Measurements from ENCODE around the gene LSM4. TPM values are rescaled to one million over a fixed set of nuclear protein-coding genes. Genes with fewer than 3 reads are reported as not detected.

The LSM4 gene
- total and polyA plus RNA-seq, 2 experiments from 2014 or later, result 200 to 203 TPM

GRCh38 chr19:18308051-18308947 lies 14.6 kb downstream of the LSM4 start:
- DNase-seq, result no peak
- no peak overlapping the region for H3K4me2 ChIP-seq (ENCODE audit: unreplicated experiment)
- no peaks in the 10 kb centered on the region for H3K9me3 ChIP-seq (ENCODE audit: low read depth)
- H4K20me1 ChIP-seq (ENCODE audit: insufficient read depth), result no peaks in the 10 kb centered on the region
- H3K4me1 ChIP-seq (ENCODE audit: insufficient read depth), result peaks cover 12% of the 10 kb centered on the region
- peaks cover 4% of the 10 kb centered on the region; the same call in 1 of the 2 replicates for H3K79me2 ChIP-seq (ENCODE audit: insufficient read depth)
- H3K27ac ChIP-seq, result no peak overlapping the region
- no peaks in the 10 kb centered on the region for H3K36me3 ChIP-seq (ENCODE audit: low read depth)
- no peak overlapping the region for H2AFZ ChIP-seq
- TF ChIP-seq EZH2 (IDR thresholded peaks at IDR 0.05; ENCODE audit: insufficient read depth, poor library complexity, severe bottlenecking), result no peak
- TF ChIP-seq EZH2phosphoT487 (IDR thresholded peaks at IDR 0.05; ENCODE audit: insufficient read depth, low read depth), result no peak
- H3F3A ChIP-seq (ENCODE audit: insufficient read depth), result peaks cover 26% of the 10 kb centered on the region
- no peaks in the 10 kb centered on the region for H3K27me3 ChIP-seq (replicated peaks; ENCODE audit: insufficient read depth)
- in situ Hi-C loops (cut with MboI), result no loop called here
- 91 to 93% methylated on average over 19 of the region's 20 CpGs for WGBS, 2 experiments (ENCODE audit: low coverage in 1 of 2, low lambda C conversion rate in 2 of 2, missing lambda C conversion rate in 2 of 2)
- H3K9me2 ChIP-seq (ENCODE audit: insufficient read depth), result no peaks in the 10 kb centered on the region
- no peak overlapping the region for H3K9ac ChIP-seq
- H3K4me3 ChIP-seq, result no peak overlapping the region

DNA sequence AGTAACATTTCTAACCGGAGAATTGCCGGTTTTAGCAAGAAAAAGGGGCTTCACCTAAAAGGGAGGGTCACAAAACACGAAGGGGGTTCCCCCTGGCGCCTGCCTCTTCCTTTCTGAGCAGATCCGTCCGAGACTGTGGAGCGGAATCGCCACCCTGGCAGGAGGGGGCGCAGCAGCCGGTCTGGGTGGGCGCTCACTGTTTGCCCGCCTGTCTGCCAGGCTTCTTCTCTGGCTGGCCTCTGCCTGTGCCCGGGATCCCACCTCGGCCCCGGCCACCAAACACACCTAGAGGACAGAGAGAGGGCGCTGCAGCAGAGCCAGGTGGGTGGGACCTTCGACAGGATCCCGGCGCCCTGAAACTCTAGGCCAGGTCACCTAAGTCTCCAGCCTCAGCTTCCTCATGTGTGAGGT lies 15.6 kb downstream of the LSM4 start:
- no peaks in the 10 kb centered on the region for H3K79me2 ChIP-seq (ENCODE audit: insufficient read depth)
- H3K36me3 ChIP-seq (ENCODE audit: low read depth), result no peaks in the 10 kb centered on the region
- H3K4me1 ChIP-seq (ENCODE audit: insufficient read depth), result peaks cover 15% of the 10 kb centered on the region
- H3K9ac ChIP-seq, result no peak overlapping the region
- in situ Hi-C loops (cut with MboI), result no loop called here
- H3K9me3 ChIP-seq (ENCODE audit: low read depth), result no peaks in the 10 kb centered on the region
- H3K27me3 ChIP-seq (replicated peaks; ENCODE audit: insufficient read depth), result no peaks in the 10 kb centered on the region
- TF ChIP-seq EZH2 (IDR thresholded peaks at IDR 0.05; ENCODE audit: insufficient read depth, poor library complexity, severe bottlenecking) (no peak), EZH2phosphoT487 (IDR thresholded peaks at IDR 0.05; ENCODE audit: insufficient read depth, low read depth) (no peak)
- peaks cover 28% of the 10 kb centered on the region for H3F3A ChIP-seq (ENCODE audit: insufficient read depth)
- no peak overlapping the region for H2AFZ ChIP-seq
- H4K20me1 ChIP-seq (ENCODE audit: insufficient read depth), result no peaks in the 10 kb centered on the region
- H3K4me2 ChIP-seq (ENCODE audit: unreplicated experiment), result no peak overlapping the region
- DNase-seq, result no peak
- 66 to 69% methylated on average over 19 of the region's 19 CpGs for WGBS, 2 experiments (ENCODE audit: low coverage in 1 of 2, low lambda C conversion rate in 2 of 2, missing lambda C conversion rate in 2 of 2)
- H3K4me3 ChIP-seq, result no peak overlapping the region
- H3K27ac ChIP-seq, result no peak overlapping the region
- no peaks in the 10 kb centered on the region for H3K9me2 ChIP-seq (ENCODE audit: insufficient read depth)

- no peaks in the 10 kb centered on the region for H3K79me2 ChIP-seq (ENCODE audit: insufficient read depth)
- H3K9me2 ChIP-seq (ENCODE audit: insufficient read depth), result no peaks in the 10 kb centered on the region
- no peak for DNase-seq
- 55 to 58% methylated on average over 14 of the region's 14 CpGs for WGBS, 2 experiments (ENCODE audit: low coverage in 1 of 2, low lambda C conversion rate in 2 of 2, missing lambda C conversion rate in 2 of 2)
- H3K9ac ChIP-seq, result no peak overlapping the region
- TF ChIP-seq EZH2 (IDR thresholded peaks at IDR 0.05; ENCODE audit: insufficient read depth, poor library complexity, severe bottlenecking) (no peak), EZH2phosphoT487 (IDR thresholded peaks at IDR 0.05; ENCODE audit: insufficient read depth, low read depth) (no peak)
- H3K27me3 ChIP-seq (replicated peaks; ENCODE audit: insufficient read depth), result no peaks in the 10 kb centered on the region
- in situ Hi-C loops (cut with MboI), result no loop called here
- no peaks in the 10 kb centered on the region for H3K9me3 ChIP-seq (ENCODE audit: low read depth)
- H3K27ac ChIP-seq, result no peak overlapping the region
- no peak overlapping the region for H3K4me3 ChIP-seq
- H3F3A ChIP-seq (ENCODE audit: insufficient read depth), result peaks cover 28% of the 10 kb centered on the region
- no peak overlapping the region for H2AFZ ChIP-seq
- H4K20me1 ChIP-seq (ENCODE audit: insufficient read depth), result no peaks in the 10 kb centered on the region
- peaks cover 15% of the 10 kb centered on the region for H3K4me1 ChIP-seq (ENCODE audit: insufficient read depth)
- no peaks in the 10 kb centered on the region for H3K36me3 ChIP-seq (ENCODE audit: low read depth)
- no peak overlapping the region for H3K4me2 ChIP-seq (ENCODE audit: unreplicated experiment)
Observed at GRCh38 chr19:18306888-18307260, 16.0 kb downstream of the LSM4 start.

DNA sequence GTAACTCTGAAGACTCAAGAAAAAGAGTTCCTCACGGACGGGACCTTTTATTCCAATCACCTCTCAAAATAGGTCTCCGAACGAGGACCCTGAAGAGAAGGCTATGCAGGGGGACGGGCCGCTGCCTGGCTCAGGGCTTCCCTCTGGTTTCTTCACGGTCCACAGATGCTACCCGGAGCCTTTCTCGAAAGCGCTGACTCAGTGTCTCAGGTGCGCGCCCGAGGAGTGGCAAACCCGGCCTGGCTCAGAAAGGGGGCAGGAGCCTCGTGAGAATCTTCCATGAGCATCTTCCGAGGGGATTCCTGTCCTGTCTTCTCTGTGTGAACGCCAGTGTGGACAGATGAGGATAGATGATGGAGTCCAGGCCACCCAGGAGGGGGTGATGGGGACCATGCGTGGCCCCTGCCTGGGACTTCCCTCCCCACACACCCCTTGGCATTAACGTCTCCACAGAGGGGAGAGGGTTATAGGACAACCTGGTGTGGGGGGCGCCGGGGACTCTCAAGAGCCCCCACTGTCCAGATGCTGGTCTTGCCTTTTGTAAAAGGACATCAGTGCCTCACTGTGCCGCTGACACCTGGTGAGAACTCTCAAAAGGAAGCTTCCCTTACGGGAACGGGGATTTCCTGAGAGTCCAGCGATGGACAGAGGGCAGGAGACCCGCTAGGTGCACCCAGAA lies 16.5 kb downstream of the LSM4 start:
- H3K4me3 ChIP-seq, result no peak overlapping the region
- peaks cover 28% of the 10 kb centered on the region for H3F3A ChIP-seq (ENCODE audit: insufficient read depth)
- H3K9ac ChIP-seq, result no peak overlapping the region
- no peaks in the 10 kb centered on the region for H4K20me1 ChIP-seq (ENCODE audit: insufficient read depth)
- no peaks in the 10 kb centered on the region for H3K9me3 ChIP-seq (ENCODE audit: low read depth)
- H3K36me3 ChIP-seq (ENCODE audit: low read depth), result no peaks in the 10 kb centered on the region
- no peak for DNase-seq
- TF ChIP-seq EZH2 (IDR thresholded peaks at IDR 0.05; ENCODE audit: insufficient read depth, poor library complexity, severe bottlenecking), result no peak
- TF ChIP-seq EZH2phosphoT487 (IDR thresholded peaks at IDR 0.05; ENCODE audit: insufficient read depth, low read depth), result no peak
- no peaks in the 10 kb centered on the region for H3K9me2 ChIP-seq (ENCODE audit: insufficient read depth)
- H3K4me2 ChIP-seq (ENCODE audit: unreplicated experiment), result no peak overlapping the region
- peaks cover 15% of the 10 kb centered on the region for H3K4me1 ChIP-seq (ENCODE audit: insufficient read depth)
- no peak overlapping the region for H2AFZ ChIP-seq
- WGBS, 2 experiments (ENCODE audit: low coverage in 1 of 2, low lambda C conversion rate in 2 of 2, missing lambda C conversion rate in 2 of 2), result 85 to 86% methylated on average over 24 to 26 of the region's 26 CpGs
- H3K27me3 ChIP-seq (replicated peaks; ENCODE audit: insufficient read depth), result no peaks in the 10 kb centered on the region
- in situ Hi-C loops (cut with MboI), result no loop called here
- no peaks in the 10 kb centered on the region for H3K79me2 ChIP-seq (ENCODE audit: insufficient read depth)
- no peak overlapping the region for H3K27ac ChIP-seq
